ENCODE data around the gene UBAC2.
"Not testable (repeated sequence)": the region's sequence is repeated elsewhere in the genome, so short reads cannot be mapped to it uniquely, and the experiment has no call there.

Gene UBAC2

GRCh38 chr13:99407906-99408702, 207.4 kb downstream of the UBAC2 start:
- Histone ChIP-seq H3K27ac (ENCODE audit: low read depth, low read length) (no peak overlapping the region), H3K9ac (ENCODE audit: low read depth, low read length) (no peak overlapping the region), H3K4me3 (ENCODE audit: low read depth, low read length) (no peak overlapping the region), H3K36me3 (ENCODE audit: control insufficient read depth, insufficient read depth, low read length) (no peaks in the 10 kb centered on the region), H3K9me3 (ENCODE audit: control insufficient read depth, insufficient read depth, low read length) (0 out of 2 replicates have a peak, but pooled peaks cover 7% of the 10 kb centered on the region), H3K27me3 (ENCODE audit: control insufficient read depth, insufficient read depth, low read length) (no peaks in the 10 kb centered on the region), H3K4me1 (ENCODE audit: control insufficient read depth, insufficient read depth, low read length) (peaks cover 12% of the 10 kb centered on the region; the same call in 1 of the 2 replicates)

GRCh38 chr13:99408703-99409000, 208.0 kb downstream of the UBAC2 start:
- H3K27me3 ChIP-seq (ENCODE audit: control insufficient read depth, insufficient read depth, low read length), result no peaks in the 10 kb centered on the region
- no peak overlapping the region for H3K4me3 ChIP-seq (ENCODE audit: low read depth, low read length)
- H3K9ac ChIP-seq (ENCODE audit: low read depth, low read length), result no peak overlapping the region
- H3K36me3 ChIP-seq (ENCODE audit: control insufficient read depth, insufficient read depth, low read length), result no peaks in the 10 kb centered on the region
- 0 out of 2 replicates have a peak, but pooled peaks cover 7% of the 10 kb centered on the region for H3K9me3 ChIP-seq (ENCODE audit: control insufficient read depth, insufficient read depth, low read length)
- H3K27ac ChIP-seq (ENCODE audit: low read depth, low read length), result no peak overlapping the region
- peaks cover 15% of the 10 kb centered on the region; the same call in 1 of the 2 replicates for H3K4me1 ChIP-seq (ENCODE audit: control insufficient read depth, insufficient read depth, low read length)

GRCh38 chr13:99409461-99410083, 208.9 kb downstream of the UBAC2 start:
- peaks cover 18% of the 10 kb centered on the region; the same call in 1 of the 2 replicates for H3K4me1 ChIP-seq (ENCODE audit: control insufficient read depth, insufficient read depth, low read length)
- H3K27me3 ChIP-seq (ENCODE audit: control insufficient read depth, insufficient read depth, low read length); H3K9me3 ChIP-seq (ENCODE audit: control insufficient read depth, insufficient read depth, low read length); H3K27ac ChIP-seq (ENCODE audit: low read depth, low read length); H3K9ac ChIP-seq (ENCODE audit: low read depth, low read length); H3K36me3 ChIP-seq (ENCODE audit: control insufficient read depth, insufficient read depth, low read length); H3K4me3 ChIP-seq (ENCODE audit: low read depth, low read length): not testable (repeated sequence)

- peaks cover 18% of the 10 kb centered on the region; the same call in 1 of the 2 replicates for H3K4me1 ChIP-seq (ENCODE audit: control insufficient read depth, insufficient read depth, low read length)
- H3K27ac ChIP-seq (ENCODE audit: low read depth, low read length); H3K4me3 ChIP-seq (ENCODE audit: low read depth, low read length); H3K9ac ChIP-seq (ENCODE audit: low read depth, low read length); H3K9me3 ChIP-seq (ENCODE audit: control insufficient read depth, insufficient read depth, low read length); H3K27me3 ChIP-seq (ENCODE audit: control insufficient read depth, insufficient read depth, low read length); H3K36me3 ChIP-seq (ENCODE audit: control insufficient read depth, insufficient read depth, low read length): not testable (repeated sequence)
Measured at GRCh38 chr13:99410646-99411475, 210.2 kb downstream of the UBAC2 start.

- Histone ChIP-seq H3K4me3 (ENCODE audit: low read depth, low read length) (no peak overlapping the region), H3K9me3 (ENCODE audit: control insufficient read depth, insufficient read depth, low read length) (0 out of 2 replicates have a peak, but pooled peaks cover 7% of the 10 kb centered on the region), H3K27me3 (ENCODE audit: control insufficient read depth, insufficient read depth, low read length) (no peaks in the 10 kb centered on the region; the same call in 1 of the 2 replicates), H3K4me1 (ENCODE audit: control insufficient read depth, insufficient read depth, low read length) (peaks cover 28% of the 10 kb centered on the region), H3K9ac (ENCODE audit: low read depth, low read length) (no peak overlapping the region), H3K27ac (ENCODE audit: low read depth, low read length) (no peak overlapping the region), H3K36me3 (ENCODE audit: control insufficient read depth, insufficient read depth, low read length) (no peaks in the 10 kb centered on the region)
Measured at GRCh38 chr13:99412856-99413255, 212.2 kb downstream of the UBAC2 start.

GRCh38 chr13:99414048-99414995, 213.7 kb downstream of the UBAC2 start:
- H3K27ac ChIP-seq (ENCODE audit: low read depth, low read length), result no peak overlapping the region
- H3K4me3 ChIP-seq (ENCODE audit: low read depth, low read length), result no peak overlapping the region
- no peaks in the 10 kb centered on the region for H3K36me3 ChIP-seq (ENCODE audit: control insufficient read depth, insufficient read depth, low read length)
- H3K9me3 ChIP-seq (ENCODE audit: control insufficient read depth, insufficient read depth, low read length), result 0 out of 2 replicates have a peak, but pooled peaks cover 7% of the 10 kb centered on the region
- peaks cover 30% of the 10 kb centered on the region for H3K4me1 ChIP-seq (ENCODE audit: control insufficient read depth, insufficient read depth, low read length)
- H3K27me3 ChIP-seq (ENCODE audit: control insufficient read depth, insufficient read depth, low read length), result no peaks in the 10 kb centered on the region; the same call in 1 of the 2 replicates
- no peak overlapping the region for H3K9ac ChIP-seq (ENCODE audit: low read depth, low read length)

- Histone ChIP-seq H3K27me3 (ENCODE audit: control insufficient read depth, insufficient read depth, low read length) (no peaks in the 10 kb centered on the region; the same call in 1 of the 2 replicates), H3K4me3 (ENCODE audit: low read depth, low read length) (no peak overlapping the region), H3K4me1 (ENCODE audit: control insufficient read depth, insufficient read depth, low read length) (peaks cover 30% of the 10 kb centered on the region), H3K9ac (ENCODE audit: low read depth, low read length) (no peak overlapping the region), H3K9me3 (ENCODE audit: control insufficient read depth, insufficient read depth, low read length) (0 out of 2 replicates have a peak, but pooled peaks cover 7% of the 10 kb centered on the region), H3K36me3 (ENCODE audit: control insufficient read depth, insufficient read depth, low read length) (no peaks in the 10 kb centered on the region), H3K27ac (ENCODE audit: low read depth, low read length) (no peak overlapping the region)
Measured at GRCh38 chr13:99415014-99415650, 214.5 kb downstream of the UBAC2 start.

GRCh38 chr13:99415851-99416331, 215.2 kb downstream of the UBAC2 start:
- H3K9me3 ChIP-seq (ENCODE audit: control insufficient read depth, insufficient read depth, low read length), result 0 out of 2 replicates have a peak, but pooled peaks cover 7% of the 10 kb centered on the region
- H3K36me3 ChIP-seq (ENCODE audit: control insufficient read depth, insufficient read depth, low read length), result no peaks in the 10 kb centered on the region
- H3K27me3 ChIP-seq (ENCODE audit: control insufficient read depth, insufficient read depth, low read length), result no peaks in the 10 kb centered on the region; the same call in 1 of the 2 replicates
- peaks cover 27% of the 10 kb centered on the region for H3K4me1 ChIP-seq (ENCODE audit: control insufficient read depth, insufficient read depth, low read length)
- no peak overlapping the region for H3K9ac ChIP-seq (ENCODE audit: low read depth, low read length)
- H3K4me3 ChIP-seq (ENCODE audit: low read depth, low read length), result no peak overlapping the region
- no peak overlapping the region for H3K27ac ChIP-seq (ENCODE audit: low read depth, low read length)

GRCh38 chr13:99416411-99417121, 215.9 kb downstream of the UBAC2 start:
- Histone ChIP-seq H3K4me3 (ENCODE audit: low read depth, low read length) (no peak overlapping the region), H3K9me3 (ENCODE audit: control insufficient read depth, insufficient read depth, low read length) (0 out of 2 replicates have a peak, but pooled peaks cover 7% of the 10 kb centered on the region), H3K4me1 (ENCODE audit: control insufficient read depth, insufficient read depth, low read length) (peaks cover 22% of the 10 kb centered on the region), H3K27me3 (ENCODE audit: control insufficient read depth, insufficient read depth, low read length) (no peaks in the 10 kb centered on the region; the same call in 1 of the 2 replicates), H3K36me3 (ENCODE audit: control insufficient read depth, insufficient read depth, low read length) (no peaks in the 10 kb centered on the region), H3K27ac (ENCODE audit: low read depth, low read length) (no peak overlapping the region), H3K9ac (ENCODE audit: low read depth, low read length) (no peak overlapping the region)

Measured in HUES48 (cell line).